Kidney glomerular epithelial cell (primary cell): ENCODE measurements around the gene UBE2L3.
"Not testable (repeated sequence)": the region's sequence is repeated elsewhere in the genome, so short reads cannot be mapped to it uniquely, and the experiment has no call there.

Source experiments
- DNase-seq: peaks from one replicate; lab custom pipeline; 2025; lab: John Stamatoyannopoulos, UW

Gene UBE2L3

GRCh38 chr22:21628386-21629254, 61.1 kb downstream of the UBE2L3 start:
- DNase-seq: no peak

DNA sequence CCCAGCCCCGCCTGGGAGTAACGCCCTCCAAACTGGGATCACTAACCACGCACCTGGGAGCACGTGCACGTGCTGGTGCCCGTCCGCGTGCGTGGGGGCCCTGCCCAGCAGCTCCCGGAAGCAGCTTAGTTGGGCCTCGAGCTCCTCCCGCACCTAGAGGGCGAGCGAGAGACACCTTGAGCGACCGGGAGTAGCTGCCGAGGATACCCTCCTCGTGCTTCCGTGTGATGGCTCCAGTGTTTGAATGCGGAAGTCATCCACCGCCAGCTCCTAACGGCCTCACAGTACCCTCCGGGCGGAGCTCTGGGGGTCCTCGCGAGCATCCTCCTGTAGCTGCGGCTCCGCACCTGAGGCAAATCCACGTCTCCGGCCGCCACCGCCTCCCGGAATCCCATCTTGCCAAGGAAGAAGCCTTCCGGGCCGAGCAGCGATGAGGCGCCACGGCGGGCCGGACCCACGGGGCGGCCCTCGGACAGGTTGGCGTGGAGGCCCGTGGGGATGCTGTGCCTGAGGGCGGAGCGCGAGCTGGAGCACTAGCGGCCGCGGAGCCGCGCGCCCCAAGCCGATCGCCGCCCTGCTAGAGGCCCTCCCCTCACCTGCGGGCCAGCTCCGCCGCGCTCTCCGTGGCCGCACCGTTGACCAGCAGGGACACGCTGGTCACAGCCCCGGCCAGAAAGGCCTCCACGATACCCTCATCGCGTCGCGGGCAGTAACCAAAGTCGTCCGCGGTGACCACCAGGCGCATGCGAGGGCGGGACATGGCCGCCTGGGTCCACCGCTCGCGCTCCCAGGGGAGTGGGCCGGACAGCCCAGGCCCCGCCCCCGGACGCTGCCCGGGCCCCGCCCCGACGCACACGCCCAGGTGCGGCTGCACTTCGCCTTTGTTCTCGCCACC, 62.0 kb downstream of the UBE2L3 start, which contains the start of gene YDJC:
TSS of gene YDJC (minus strand) at position 768 of the 895 bp plus-strand sequence. CDS start at position 760, 8 bp downstream.
- DNase-seq: peak; percentile 89

GRCh38 chr22:21631025-21631424, 63.5 kb downstream of the UBE2L3 start:
- no peak for DNase-seq

DNA sequence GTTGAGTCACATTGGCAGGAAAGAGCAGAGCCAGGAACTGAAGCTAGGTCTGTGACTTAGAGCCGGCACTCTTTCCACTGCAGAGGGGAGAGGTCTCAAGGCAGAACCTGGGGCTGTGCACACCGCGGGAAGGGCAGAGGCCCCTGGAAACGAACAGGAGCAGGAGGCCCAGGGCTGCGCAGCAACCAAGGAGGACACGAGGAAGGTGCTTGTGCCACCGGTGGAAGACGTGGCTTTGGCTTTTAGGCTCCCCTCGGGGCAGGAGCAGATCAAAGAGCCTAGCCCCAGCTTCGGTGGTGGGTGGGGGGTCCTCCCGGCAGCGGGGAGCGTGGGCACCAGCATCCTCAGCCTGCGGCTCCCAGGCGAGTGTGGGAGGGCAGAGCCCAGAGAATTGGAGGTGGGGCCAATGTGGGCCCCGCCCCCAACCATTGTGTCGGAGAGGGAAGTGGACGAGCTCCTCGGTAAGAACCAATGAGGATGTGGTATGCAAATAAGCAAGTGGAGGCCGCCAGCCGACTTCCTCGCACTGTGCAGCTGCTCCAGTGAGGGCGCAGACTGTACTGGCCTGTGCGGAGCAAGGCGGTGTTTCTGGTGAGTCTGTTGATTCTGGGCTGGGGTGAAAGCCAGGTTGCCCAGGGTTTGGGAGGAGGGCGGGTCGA, 64.9 kb downstream of the UBE2L3 start, which contains the start of gene CCDC116:
TSS of gene CCDC116 (plus strand) at position 524 of the 659 bp plus-strand sequence. CDS start 422 bp downstream, outside the sequence.
- no peak for DNase-seq

DNA sequence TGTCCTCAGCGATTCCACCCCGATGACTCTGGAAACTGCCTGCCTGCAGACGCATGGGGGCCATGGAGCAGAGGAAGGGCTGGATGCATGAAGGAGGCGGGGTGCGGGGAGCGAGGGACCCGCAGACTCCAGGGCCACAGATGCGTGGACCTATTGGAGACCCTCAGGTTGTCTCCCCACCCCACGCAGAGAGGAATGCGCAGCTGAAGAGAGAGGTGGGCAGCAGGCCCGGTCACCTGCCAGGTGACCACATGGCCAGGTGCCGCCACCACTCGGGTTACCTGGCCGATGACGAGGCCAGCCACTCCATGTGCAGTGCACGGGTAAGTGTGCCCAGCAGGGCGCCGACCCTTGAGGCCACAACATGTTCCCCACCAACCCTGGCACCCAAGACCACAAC, 65.4 kb downstream of the UBE2L3 start:
- no peak for DNase-seq

DNA sequence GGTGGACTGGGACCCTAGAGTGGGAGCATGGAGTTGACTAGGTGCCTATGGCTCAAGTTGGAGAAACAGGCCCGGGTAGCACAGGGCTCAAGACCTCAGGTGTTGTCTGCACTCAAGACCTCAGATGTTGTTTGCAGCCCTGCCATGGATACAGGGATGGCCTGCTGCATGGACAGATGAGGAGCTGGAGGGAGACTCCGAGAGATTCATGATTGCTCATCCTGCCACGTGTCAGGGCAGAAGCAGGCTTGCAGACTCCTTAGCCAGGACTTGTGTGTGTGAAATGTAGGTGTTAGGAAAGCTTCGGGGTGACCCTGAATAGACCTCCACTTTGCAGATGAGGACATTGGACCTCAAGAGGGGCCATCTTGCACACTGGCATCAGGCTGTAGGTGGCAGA, 66.0 kb downstream of the UBE2L3 start:
- DNase-seq: no peak

DNA sequence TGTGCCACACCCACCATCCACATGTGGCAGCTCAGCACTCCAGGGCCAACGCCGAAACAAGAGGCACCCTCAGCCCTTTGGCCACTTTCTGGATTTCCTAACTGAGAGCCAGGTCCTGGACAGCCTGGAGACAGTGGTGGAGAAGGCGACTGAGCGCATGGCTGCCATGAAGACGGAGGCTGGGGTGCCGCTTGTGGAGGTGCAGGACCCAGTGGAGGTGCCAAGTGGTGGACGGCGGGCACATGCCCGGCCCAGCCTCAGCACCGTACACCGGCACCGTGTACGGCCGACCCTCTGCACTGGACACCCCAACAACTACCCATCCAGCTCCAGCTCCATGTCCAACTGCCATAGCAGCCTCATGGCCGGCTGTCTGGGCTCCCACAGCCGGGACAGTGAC, 66.6 kb downstream of the UBE2L3 start:
- DNase-seq: no peak

GRCh38 chr22:21634844-21635243, 67.3 kb downstream of the UBE2L3 start:
- no peak for DNase-seq

DNA sequence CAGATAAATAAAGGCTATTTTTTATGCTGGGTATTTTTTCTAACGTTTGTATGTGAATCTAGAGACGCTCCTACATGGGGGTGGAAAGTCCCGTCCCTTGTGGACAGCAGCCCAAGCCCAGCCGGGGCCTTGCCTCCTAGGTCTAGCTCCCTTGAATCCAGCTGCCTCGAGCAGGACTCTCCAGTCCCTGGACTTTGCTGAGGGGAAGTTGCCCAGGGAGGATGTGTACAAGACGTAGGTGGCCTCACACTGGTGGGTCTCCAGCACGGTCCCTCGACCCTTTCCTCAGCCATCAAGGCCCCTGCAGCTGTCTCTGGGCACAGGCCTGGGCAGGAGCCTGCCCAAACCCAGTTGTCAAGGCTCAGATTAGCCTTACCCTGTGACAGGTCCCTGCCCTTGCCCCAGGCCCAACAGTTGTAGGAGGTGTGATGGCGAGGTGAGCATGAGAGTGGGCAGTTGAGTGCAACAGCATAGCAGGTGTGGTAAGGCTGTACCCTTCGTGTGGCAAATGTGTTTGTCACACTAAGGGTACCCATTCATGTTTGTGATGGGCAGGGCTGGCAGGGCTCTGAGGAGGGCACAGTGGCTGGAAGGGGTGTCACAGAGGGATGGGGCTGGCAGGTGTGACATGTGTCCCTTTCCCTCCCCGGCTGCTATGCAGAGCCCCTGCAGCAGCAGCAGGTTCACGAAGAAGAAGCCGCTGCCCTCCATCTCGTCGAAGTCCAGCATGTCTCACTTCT, 68.4 kb downstream of the UBE2L3 start:
- no peak for DNase-seq

GRCh38 chr22:21636629-21637218, 69.2 kb downstream of the UBE2L3 start:
- DNase-seq: no peak

DNA sequence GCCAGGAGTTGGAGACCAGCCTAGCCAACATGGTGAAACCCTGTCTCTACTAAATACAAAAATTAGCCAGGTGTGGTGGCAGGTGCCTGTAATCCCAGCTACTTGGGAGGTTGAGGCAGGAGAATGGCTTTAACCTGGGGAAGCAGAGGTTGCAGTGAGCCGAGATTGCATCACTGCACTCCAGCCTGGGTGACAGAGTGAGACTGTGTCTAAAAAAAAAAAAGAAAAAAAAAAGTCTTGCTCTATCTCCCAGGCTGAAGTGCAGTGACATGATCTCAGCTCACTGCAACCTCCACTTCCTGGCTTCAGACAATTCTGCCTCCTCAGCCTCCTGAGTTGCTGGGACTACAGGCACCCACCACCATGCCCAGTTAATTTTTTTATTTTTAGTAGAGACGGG, 69.9 kb downstream of the UBE2L3 start:
- DNase-seq: not testable (repeated sequence)

DNA sequence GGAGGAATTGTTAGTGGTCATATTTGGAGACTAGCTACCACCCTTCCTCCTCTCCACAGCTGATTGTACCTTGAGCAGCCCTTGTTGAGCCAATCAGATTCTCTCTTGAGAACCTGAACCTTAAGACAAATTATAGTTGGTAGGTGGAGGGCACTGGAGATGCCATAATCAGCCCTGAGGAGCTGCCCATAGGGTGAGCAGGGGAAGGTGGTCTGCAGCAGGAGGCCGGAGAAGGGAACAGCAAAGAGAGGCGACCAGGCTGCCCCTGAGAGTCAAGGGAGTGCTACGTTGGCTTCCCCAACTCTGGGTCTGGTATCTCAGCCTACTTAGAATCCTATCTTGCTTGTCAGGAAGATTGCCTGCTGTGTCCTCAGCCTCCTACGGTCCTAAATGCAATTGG, 71.8 kb downstream of the UBE2L3 start:
- DNase-seq: no peak

DNA sequence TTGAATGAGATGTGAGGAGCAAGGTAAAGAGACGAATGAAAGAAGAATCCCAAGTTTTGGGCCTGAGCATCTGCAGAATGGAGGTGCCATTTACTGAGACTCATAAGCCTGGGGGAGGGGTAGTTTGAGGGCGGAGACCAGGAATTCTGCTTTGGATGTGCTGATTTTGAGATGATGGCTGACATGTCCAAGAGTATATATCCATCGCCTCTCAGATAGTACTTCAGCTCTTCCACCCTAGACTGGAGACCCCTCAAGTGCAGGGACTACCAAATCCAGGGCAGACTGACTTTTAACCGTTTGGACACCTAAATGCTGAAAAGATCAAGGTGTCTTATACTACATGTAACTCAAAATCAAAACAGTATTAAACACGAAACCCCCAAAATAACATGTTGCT, 73.3 kb downstream of the UBE2L3 start:
- DNase-seq: no peak

- peak; percentile 21 for DNase-seq
Measured at GRCh38 chr22:21641417-21641788, 73.9 kb downstream of the UBE2L3 start.

DNA sequence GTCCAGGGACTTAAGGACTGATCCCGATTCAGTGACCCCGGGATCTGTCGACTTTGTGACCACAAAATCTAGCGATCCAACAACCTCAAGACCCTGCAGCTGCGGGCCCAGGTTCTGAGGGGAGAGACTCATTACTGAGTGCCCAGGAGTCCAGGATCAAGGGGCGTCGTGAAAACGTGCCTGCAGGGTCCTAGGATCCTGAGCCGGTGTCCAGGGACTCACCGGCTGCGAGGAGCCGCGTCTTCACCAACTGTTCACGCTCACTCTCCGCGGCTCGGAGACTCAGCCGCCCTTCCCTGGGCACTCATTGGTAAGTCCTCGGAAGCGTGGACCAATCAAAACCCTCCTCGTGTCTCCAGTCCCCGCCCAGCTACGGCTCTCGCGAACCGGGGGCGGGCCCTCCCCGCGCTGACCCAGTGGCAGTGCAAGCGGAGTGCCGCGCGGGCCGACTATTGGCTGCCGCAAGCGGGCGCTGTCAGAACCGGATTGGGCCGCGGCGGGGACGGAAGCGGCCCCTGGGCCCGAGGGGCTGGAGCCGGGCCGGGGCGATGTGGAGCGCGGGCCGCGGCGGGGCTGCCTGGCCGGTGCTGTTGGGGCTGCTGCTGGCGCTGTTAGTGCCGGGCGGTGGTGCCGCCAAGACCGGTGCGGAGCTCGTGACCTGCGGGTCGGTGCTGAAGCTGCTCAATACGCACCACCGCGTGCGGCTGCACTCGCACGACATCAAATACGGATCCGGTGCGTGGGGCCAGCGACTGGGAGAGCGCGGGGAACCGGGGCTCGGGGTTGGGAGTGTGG, 74.5 kb downstream of the UBE2L3 start, which contains the start of gene SDF2L1:
TSS of gene SDF2L1 (plus strand) at position 514 of the 795 bp plus-strand sequence. CDS start at position 549, 35 bp downstream.
- peak; percentile 89 for DNase-seq

DNA sequence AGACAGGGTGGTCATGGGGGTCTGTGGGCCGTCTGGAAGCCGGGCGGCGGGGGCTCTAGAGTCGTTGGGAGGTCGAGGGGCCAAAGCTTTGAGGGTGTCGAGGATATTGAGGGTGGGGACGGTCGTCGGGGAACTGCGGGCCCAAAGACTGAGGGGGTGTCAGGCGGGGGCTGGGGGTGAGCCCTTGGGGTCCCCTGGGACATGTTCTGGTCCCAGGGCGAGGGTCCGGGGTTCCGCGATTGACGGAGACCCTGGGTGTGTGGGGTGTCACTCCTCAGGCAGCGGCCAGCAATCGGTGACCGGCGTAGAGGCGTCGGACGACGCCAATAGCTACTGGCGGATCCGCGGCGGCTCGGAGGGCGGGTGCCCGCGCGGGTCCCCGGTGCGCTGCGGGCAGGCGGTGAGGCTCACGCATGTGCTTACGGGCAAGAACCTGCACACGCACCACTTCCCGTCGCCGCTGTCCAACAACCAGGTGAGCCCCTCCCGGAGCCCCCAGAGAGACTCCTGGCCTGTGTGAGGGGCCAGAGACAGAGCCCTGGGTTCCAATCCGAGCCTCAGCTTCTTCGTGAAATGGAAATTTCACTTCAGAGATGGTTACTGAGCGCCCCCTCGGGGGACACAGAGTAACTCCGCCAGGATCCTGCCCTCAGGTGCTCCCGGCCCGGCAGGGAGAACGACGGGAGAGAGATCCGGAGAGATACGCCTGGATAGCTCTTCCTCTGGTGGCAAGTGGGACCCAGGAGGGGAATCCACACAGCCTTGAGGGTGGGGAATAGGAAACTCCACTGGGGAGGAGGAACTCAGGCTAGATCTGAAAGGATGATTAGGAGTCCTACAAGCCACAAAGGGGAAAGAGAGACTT, 75.3 kb downstream of the UBE2L3 start:
- DNase-seq: peak; percentile 46

GRCh38 chr22:21643533-21644357, 76.2 kb downstream of the UBE2L3 start:
- DNase-seq: no peak

DNA sequence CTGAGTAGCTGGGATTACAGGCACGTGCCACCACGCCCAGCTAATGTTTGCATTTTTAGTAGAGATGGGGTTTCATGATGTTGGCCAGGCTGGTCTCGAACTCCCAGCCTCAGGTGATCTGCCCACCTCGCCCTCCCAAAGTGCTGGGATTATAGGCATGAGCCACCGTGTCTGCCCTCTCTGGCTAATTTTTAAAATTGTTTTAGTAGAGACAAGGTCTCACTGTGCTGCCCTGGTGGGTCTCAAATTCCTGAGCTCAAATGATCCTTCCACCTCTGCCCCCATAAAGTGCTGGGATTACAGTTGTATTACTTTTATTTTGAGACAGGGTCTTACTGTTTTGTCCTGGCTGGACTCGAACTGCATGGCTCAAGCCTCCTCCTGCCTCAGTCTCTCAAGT, 78.0 kb downstream of the UBE2L3 start:
- not testable (repeated sequence) for DNase-seq
